Measurements from ENCODE around the gene KCNMB3.
"Not testable (repeated sequence)": the region's sequence is repeated elsewhere in the genome, so short reads cannot be mapped to it uniquely, and the experiment has no call there.

The KCNMB3 gene, protein sequence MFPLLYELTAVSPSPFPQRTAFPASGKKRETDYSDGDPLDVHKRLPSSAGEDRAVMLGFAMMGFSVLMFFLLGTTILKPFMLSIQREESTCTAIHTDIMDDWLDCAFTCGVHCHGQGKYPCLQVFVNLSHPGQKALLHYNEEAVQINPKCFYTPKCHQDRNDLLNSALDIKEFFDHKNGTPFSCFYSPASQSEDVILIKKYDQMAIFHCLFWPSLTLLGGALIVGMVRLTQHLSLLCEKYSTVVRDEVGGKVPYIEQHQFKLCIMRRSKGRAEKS

DNA sequence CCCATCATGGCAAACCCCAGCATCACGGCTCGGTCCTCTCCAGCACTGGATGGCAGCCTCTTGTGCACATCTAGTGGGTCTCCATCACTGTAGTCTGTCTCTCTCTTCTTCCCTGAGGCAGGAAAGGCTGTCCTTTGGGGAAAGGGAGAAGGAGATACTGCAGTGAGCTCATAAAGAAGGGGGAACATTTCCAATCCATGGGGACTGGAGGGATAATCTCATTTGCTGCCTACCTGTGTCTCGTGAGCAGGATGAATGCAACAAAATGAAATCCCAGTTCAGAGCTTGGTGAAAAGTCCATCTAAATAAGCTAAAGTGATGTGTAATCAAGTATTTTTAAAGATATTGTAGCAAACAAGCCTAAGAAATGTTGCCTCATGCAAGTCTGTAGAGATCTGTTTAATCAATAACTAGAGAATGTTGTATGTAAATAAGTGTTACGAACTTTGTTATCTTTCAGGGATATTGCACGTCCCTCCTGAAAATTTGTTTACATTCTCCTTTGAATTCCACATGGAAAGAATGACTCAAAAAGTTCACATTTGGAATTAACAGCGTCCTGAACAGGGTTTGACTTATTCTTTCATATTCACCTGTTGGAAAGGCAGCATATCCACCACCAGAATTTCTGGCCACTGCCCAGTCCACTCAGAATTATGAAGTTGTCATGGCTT lies at the start of gene KCNMB3:
Gene KCNMB3 (minus strand): TSS at position 312 of the 674 bp plus-strand sequence. CDS start 124 bp downstream, at position 188.
- no peak for DNase-seq

DNA sequence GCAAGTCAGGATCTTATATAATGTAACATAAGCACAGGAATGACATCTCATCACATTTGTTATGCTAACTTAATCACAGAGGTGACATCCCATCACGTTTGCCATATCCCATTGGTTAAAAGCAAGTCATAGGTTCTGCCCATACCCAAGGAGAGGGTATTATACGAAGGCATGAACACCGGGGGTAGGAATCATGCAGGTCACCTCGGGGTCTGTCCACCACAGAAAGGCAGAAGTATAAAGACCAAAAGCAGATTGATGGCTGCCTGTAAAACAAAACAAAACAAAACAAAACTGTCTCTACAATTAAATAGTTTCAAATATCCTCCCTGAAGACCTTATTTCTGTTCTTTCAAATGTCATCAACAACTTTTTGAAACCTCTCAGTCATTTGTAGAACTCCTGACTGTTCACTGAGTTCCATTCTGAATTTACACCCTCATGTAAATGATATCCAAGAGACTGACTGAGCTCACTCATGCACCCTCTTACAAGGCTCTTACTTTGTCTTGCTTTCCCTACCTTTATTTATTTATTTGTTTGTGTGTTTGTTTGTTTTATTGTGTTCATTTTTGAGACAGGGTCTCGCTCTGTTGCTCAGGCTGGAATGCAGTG lies 49.2 kb upstream of the KCNMB3 start:
- DNase-seq, result no peak

DNA sequence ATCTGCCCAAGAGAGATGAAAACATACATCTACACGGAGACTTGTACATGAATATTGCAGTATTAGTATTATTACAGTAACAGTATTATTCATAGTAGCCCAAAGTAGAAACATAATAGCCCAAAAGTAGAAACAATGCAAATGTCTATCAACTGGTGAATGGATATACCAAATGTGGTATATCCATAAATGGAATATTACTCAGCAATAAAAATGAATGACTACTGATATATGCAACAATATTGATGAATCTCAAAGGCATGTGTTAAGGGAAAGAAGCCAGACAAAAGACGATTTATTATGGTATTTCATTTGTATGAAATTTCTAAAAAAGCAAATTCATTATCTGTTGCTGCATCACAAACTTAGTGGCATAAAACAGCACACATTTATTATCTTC lies 48.4 kb upstream of the KCNMB3 start:
- DNase-seq, result no peak

DNA sequence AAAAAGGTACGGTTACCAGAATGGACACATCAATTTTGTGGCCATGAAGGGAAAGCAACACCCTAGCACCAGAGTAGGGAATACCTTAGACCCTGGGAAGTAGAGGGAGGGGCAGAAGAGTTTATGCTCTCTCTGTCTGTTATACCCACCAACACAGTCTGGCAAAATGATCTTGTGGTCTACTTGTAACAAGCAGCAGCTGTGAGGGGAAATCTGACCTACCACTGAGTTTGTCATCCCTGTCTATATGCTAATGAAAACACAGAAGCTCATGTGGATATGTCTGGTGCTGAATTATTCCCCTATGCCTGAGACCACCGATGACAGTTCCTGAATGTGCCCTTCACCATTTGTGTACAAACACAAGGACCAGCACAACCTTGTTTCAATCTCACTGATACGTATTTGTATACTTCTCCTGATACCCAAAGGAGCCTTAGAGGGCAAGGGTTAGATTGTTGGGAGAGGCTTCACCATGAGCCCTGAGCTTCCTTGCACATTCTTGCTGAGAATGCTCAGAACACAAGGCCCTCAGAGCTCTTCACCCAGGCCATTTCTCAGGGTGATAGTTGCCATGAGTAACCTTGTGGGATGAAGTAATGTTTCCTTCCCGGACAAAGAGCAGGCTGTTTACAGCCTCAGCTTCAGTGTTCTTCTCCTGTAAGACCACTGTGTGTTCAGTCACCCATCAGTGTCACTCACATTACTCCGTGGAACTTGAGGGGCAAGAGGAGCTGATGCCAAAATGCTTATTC lies 47.2 kb upstream of the KCNMB3 start:
- no peak for DNase-seq

DNA sequence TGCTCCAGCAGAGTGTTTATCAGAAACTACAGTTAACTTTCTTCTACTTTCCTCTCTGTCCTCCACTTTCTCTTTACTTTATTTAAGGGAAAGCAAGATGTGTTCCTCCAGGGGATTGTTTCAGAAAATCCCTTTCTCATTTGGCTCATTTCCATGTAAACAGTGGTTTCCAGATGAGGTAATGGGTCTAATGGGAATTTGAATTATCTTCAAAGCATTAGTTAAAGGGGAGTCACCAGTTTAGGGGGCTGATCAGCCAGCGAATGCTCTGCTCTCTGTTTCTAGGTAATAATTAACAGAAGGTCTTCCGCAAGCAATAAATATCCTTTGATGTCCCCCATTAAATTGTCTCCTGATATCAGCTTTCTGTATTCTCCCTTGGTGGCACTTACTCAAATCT lies 41.5 kb upstream of the KCNMB3 start:
- no peak for DNase-seq

DNA sequence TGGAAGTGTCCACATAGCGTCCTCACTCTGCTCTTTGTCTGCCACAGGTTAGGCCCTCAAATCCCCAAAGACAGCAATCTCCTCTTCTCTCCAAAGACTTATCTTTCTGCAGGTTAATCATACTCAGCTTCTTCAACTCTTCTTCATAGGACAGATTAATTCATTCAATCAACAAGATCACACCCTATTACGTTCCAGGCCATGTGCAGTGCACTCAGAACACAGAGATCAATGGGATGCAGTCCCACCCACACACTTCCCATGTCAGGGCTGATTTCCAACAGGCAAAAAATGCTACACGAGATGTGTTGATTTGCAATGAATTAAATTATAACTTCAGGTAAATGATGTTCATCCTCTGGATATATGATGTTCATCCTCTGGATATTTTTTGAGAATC lies 38.4 kb upstream of the KCNMB3 start:
- DNase-seq, result no peak

DNA sequence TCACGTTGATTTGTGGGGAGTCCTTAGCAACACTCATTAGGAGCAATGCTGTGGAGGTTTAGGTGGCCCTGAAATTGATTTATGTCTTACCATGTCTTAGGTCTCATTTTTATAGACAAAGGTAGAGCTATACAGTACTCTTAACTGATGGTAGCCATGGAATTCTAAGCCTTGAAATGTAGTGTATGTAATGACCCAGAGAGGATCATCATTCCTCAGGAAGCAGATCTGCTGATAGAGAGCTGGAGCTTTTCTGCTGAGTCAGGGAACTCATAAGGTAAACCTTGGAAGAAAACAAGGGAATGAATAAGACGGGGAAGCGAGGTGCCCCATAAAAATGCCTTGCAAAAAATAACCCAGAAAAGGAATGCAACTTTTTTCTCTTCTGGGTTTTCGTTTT lies 37.9 kb upstream of the KCNMB3 start:
- no peak for DNase-seq

DNA sequence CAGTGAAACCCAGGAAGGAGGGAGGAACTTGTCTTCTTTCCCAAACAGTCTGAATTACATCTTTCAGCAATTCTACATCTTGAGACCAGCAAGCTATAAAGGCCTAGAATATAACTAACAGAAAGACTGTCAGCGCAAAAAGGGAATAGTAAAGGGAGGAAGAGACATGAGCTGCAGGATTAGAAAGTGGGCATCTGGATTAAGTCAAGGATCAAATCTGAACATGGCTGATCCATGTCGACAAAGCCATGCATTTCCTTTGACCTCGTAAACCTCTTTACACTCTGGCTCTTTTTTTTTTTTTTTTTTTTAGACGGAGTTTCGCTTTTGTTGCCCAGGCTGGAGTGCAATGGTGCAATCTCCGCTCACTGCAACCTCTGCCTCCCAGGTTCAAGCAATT lies 35.4 kb upstream of the KCNMB3 start:
- no peak for DNase-seq

DNA sequence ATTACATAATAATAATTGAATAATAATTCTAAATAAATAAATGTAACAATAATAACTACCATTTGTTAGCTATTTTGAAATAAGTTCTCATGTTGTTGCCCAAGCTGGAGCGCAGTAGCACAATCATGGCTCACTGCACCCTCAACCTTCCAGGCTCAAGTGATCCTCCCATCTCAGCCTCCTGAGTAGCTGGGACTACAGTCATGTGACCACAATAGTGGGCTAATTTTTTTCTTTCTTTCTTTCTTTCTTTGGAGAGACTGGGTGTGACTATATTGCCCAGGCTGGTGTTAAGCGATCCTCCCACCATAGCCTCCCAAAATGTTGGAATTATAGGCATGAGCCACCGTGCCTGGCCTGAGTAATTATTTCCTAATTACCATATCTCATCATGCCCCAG lies 30.9 kb upstream of the KCNMB3 start:
- DNase-seq, result no peak

DNA sequence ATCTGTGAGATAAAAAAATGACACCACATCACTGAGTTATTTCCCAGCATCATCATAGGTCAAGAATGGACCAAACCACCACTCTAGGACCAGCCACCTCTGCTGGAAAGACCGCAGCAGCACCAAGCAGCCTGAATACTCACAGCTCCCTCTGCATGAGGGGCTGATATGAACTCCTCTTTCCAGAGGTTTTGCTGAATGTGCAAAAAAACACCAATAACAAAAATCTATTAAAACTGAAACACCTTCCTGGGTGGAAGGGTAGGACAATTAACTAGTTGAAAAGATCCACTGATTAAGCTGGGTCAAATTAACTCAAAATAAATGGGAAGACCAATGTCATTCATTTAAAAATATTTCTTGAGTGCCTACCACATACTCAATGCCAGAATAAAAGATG lies 28.9 kb upstream of the KCNMB3 start:
- no peak for DNase-seq

DNA sequence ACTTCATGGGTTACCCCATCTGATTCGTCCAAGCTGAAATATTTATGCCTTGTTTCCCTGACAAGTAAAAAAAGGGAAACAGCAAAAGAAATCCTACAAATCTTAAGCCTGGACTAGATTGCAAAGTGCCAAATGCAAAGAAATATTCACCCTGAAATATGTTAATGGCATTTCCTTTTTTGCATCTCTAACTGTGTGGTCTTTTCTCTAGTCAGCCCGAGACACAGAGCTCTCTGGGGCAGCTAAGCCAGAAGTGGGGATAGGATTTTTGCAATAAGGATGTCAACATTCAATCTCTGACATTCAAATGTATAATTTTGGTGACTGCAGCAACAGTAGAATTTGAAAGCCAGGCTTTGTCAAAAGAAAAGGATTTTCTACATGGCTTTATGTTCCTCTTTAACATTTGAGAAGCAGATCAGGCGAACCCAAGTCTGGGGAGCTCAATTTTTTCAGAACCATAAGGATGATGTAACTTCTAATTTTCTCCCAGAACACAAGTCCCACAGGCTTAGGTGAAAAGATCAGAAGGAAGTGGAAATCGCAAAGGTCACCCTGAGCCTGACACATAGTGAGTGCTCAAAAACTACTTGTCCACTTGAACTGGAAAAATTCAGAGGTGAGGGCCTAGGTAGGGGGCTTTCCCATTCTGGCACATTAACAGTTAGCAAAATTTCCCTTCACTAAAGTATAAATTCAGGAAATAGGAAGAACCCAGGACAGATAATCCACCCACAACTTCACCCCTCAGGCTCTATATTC lies 28.2 kb upstream of the KCNMB3 start:
- DNase-seq, result peak; percentile 16

DNA sequence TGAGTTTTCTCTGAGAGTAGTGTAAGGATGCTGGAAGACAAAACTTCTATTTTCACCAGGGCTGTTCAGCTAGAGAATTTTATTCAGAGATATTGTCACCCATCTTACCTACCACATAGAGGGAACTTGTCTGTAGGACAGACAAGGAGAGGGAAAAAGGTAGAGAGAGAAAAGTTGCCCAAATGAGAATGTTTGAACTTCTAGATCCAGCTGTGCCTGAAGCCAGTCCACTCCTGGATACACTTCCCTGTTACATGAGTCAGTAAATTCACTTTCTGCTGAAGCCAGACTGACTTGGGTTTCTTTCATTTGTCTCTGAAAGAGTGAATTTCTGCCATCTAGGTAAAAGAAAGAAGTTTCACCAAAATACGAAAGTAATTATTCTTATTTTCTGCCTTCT lies 27.2 kb upstream of the KCNMB3 start:
- DNase-seq, result no peak

DNA sequence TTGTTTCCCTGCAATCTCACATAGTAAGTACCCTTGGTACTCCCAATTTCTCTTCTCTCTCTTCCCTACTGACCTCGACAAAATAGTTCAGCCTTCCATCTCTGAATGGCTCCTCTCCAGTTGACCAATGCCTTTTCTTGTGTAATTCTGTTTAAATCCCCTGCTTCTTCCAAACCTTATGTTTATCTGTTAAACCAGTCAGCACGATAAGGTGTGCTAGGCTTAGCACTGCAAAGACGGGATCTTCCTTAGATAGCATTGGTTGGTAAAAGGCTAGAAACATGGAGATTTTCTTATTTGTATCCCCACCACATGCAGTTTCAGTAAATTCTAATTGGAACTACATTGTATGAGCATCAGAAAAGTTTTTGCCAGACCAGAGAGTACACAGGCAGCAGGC lies 25.8 kb upstream of the KCNMB3 start:
- no peak for DNase-seq

DNA sequence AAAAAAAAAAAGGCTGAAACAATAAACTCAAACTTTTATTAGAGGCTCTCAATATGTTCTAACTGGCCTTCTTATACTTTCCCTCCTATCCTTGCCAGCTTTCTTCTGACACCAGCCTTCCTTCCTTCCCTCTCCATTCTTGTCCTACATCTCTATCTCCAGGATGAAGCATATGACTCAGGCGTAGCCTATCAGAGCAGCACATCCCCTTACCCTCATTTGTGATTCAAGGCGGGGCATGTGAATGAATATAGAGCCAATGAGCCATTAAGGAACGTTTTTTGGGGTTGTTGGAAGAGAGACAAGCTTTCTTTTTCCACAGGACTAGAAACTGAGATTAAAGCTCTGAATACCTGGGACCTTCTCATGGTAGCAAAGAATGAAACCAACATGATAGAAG lies 25.1 kb upstream of the KCNMB3 start:
- no peak for DNase-seq

DNA sequence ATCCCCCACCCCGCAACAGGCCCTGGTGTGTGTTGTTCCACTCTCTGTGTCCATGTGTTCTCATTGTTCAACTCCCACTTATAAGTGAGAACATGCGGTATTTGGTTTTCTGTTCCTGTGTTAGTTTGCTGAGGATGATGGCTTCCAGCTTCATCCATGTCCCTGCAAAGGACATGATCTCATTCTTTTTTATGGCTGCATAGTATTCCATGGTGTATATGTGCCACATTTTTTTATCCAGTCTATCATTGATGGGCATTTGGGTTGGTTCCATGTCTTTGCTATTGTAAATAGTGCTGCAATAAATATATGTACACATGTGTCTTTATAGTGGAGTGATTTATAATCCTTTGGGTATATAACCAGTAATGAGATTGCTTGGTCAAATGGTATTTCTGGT lies 23.5 kb upstream of the KCNMB3 start:
- DNase-seq, result not testable (repeated sequence)

DNA sequence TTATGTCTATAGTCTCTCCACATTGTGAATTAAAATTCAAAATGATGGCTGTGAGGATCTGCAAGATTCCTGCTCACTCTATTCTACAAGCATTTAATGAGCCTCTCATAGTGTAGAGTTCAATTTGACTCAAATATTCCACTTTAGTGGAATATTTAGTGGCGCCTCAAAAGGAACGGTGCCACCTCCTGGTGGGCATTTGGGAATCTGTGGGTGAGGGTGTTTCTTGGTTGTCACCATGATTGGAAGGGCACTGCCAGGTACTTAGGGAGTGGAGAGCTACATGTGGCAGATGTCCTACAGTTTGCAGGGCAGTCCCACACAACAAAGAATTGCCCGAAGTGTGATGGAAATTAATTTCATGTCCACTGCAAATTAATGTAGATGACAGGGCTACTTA lies 21.5 kb upstream of the KCNMB3 start:
- DNase-seq, result no peak

DNA sequence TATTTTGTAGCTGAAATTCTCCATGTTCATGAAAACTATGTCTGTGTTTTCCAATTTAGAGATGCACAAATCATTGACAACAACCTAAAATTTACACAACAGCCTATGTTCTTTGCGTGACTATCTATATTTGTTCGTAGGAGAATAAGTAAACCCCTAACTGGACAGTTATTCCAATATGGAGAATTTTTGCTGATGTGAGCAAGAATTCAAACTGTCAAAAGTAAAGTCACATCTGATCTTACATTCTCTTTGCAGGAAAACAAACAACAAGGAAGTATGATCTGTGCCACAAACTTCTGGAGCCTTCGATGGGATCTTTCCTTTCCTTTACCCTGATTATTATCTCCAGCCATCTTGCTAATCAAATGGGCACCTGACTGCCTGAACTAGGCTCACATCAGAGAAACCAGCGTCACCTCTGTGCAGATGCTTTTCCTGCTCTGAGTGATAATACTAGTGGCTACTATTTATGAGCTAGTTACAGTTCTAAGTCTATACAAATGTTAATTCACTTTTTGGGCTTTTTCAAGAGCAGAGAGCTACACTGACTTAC lies 18.3 kb upstream of the KCNMB3 start:
- DNase-seq, result no peak

DNA sequence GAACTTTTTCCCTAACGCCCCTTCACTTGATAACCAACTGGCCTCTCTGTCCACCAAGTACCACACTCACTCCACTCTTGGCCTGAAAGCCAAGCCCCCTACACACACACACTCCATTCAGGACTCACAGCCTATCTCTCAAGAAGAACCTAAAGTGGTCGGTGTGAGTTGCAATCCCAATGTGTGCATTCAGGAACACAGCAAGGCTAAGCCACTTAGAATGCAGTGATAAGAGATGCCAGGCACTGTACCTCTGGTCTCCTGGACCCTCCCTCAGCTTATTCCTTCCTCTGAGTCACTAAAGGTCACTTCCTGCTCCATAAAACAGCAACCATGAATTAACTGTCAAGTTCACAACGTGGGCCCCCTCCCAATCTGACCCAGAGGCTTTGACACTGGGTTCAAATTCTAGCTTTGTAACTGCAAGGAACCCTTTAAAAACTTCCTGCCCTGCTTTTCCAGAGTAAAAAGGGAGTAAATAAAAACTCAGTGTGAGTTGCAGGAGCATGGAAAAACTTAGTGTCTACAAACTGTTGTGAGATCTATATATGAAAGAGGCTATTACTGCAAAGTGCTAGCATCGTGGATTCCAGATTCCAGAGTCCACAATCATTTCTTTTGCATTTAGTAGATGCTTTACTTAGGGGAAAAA lies 17.6 kb upstream of the KCNMB3 start:
- no peak for DNase-seq

DNA sequence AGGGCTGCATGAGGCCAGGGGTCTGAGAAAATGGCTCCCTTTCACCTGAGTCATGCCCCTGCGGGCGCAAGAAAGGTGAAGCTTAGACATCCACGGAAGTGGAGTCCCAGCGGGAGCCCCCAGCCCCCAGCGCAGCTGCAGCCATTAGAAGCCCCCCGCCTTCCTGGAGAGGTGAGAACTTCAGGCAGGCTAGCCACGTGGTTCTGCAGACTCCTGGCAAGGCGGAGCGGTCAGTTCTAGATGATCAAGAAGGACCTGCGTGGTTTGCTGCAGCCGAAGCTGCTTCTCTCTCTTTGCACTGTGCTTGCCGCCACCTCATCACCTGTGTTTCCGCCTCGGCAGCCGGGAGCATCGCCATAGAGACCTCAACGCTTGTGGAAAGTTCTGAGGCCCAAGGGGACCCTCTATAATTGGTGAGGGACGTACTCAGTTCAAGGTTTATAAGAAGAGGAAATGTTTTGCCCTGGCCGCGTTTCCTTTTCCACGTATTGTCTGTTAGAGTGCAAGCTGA lies 15.8 kb upstream of the KCNMB3 start:
- DNase-seq, result no peak

DNA sequence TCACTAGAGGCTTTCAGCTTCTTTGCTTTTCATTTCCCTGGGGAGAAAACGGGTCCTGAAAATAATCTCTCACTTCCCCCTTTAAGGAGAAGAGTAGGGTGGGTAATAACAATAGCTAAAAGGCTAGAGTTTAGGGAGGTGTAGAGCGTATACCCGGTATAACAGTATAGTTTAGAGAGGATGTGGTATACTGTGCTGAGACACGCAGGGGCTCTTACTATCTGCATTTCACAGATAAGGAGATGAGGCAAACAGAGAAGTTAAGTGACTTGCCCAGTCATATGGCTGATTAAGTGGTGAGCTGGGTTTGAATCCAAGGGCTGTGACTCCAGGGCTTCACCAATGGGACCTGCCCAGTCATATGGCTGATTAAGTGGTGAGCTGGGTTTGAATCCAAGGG lies 15.0 kb upstream of the KCNMB3 start:
- DNase-seq, result no peak

DNA sequence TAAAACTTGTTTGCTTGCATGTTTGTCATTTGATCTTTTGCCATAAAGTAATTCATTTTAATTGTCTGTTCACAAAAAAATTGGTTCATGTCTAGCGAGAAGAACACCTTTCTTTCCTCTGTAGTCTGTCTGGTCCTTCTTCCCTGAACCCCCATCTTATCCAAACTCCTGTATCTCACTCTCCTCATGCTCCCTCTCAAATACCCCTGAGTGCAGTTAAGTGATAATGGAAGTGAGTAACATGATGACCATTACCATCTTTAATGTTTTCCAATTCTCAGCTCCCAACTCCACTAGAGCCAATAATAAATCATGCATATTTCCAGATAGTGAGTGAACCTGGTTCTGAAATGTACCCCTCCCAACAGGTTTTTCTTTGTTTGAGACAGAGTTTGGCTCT lies 14.2 kb upstream of the KCNMB3 start:
- no peak for DNase-seq

DNA sequence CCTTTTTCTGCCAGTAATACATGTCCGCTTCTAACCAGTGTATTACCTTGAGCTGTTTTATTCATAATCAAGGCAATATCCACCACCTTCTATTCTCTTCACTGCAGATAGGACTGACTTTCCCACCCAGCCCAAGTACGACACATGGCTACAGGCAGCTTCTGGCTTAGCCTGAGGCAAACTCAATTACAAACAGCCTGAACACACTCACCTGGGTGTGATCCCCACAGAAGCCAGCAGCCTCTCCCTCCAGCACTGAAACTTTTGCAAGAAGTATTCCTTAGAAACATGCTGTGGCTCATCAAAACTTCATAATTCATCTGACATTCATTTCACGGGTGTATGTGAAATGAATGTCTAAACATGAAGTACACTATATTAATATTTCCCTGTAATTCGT lies 13.5 kb upstream of the KCNMB3 start:
- no peak for DNase-seq

Data from fibroblast of upper back skin (primary cell).